HL-60 (cell line): ENCODE results near the gene FNDC3B.

Experiments used
- GABPA ChIP-seq: IDR thresholded peaks from 2 replicates; pipeline ENCODE4 v1.6.1; 2012; ENCODE audit warnings: low read depth
- POLR2AphosphoS5 ChIP-seq: IDR thresholded peaks from 2 replicates; pipeline ENCODE4 v1.6.1; 2012; ENCODE audit warnings: low read depth
- SPI1 ChIP-seq: IDR thresholded peaks from 2 replicates; pipeline ENCODE4 v1.6.1; 2012; ENCODE audit warnings: low read depth, mild to moderate bottlenecking, borderline replicate concordance
- TF ChIP-seq, protein P1 (sequence below): IDR thresholded peaks from one replicate; pipeline ENCODE4 v1.5.1; 2011; ENCODE audit warnings: low read length, control low read depth, inconsistent platforms; ENCODE audit not compliant: insufficient read depth

- TF ChIP-seq POLR2AphosphoS5 (no peak), GABPA (no peak), SPI1 (no peak)
- TF ChIP-seq, protein P1, sequence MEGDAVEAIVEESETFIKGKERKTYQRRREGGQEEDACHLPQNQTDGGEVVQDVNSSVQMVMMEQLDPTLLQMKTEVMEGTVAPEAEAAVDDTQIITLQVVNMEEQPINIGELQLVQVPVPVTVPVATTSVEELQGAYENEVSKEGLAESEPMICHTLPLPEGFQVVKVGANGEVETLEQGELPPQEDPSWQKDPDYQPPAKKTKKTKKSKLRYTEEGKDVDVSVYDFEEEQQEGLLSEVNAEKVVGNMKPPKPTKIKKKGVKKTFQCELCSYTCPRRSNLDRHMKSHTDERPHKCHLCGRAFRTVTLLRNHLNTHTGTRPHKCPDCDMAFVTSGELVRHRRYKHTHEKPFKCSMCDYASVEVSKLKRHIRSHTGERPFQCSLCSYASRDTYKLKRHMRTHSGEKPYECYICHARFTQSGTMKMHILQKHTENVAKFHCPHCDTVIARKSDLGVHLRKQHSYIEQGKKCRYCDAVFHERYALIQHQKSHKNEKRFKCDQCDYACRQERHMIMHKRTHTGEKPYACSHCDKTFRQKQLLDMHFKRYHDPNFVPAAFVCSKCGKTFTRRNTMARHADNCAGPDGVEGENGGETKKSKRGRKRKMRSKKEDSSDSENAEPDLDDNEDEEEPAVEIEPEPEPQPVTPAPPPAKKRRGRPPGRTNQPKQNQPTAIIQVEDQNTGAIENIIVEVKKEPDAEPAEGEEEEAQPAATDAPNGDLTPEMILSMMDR = no peak
Measured at GRCh38 chr3:172266103-172266502, 226.7 kb downstream of the FNDC3B start.
